SK-N-SH (cell line): ENCODE measurements around the gene REC114. TPM values are rescaled to one million over a fixed set of nuclear protein-coding genes. Genes with fewer than 3 reads are reported as not detected.

Experiments used
- CTCF ChIA-PET: fragments of 300-600, 350-600 bp; formaldehyde crosslinking; extraction: SDS; loops from one replicate; lab custom pipeline; 2021; lab: Yijun Ruan, JAX
- POLR2A ChIA-PET: fragments of 350-600 bp; sonication (Branson Sonifier 250); formaldehyde crosslinking; extraction: SDS; loops from one replicate; lab custom pipeline; 2020; ENCODE audit warnings: antibody characterized with exemption, inconsistent platforms; lab: Yijun Ruan, JAX
- DNase-seq: peaks from one replicate; pipeline ENCODE4 v3.0.0; 2012
- H2AFZ ChIP-seq: fragments of 200-600 bp; sonication (generic); 2 replicates; pipeline ENCODE4 v1.8.1; 2016; ENCODE audit warnings: antibody characterized with exemption, mild to moderate bottlenecking, low read depth
- H3F3A ChIP-seq: fragments of 200-600 bp; sonication (generic); replicated peaks from 2 replicates; pipeline ENCODE3; 2016; ENCODE audit warnings: antibody characterized with exemption, mild to moderate bottlenecking; ENCODE audit not compliant: insufficient read depth
- H3K27ac ChIP-seq, 2 experiments: fragments of 200-500 bp in 1 of 2; fragments of 200-600 bp in 1 of 2; sonication (Bioruptor generic) in 1 of 2; sonication (generic), shearing (Covaris generic) in 1 of 2; 2 replicates each; pipeline versions ENCODE4 v1.5.1 to v1.6.1; 2014 to 2016; ENCODE audit warnings: low read depth in 2 of 2, inconsistent platforms in 1 of 2, low read length in 1 of 2, mild to moderate bottlenecking in 1 of 2, mixed read lengths in 1 of 2
- H3K27me3 ChIP-seq: fragments of 200-600 bp; sonication (generic), shearing (Covaris generic); 2 replicates; pipeline ENCODE4 v1.6.1; 2016; ENCODE audit warnings: mixed run types; ENCODE audit not compliant: insufficient read depth
- H3K36me3 ChIP-seq, 2 experiments: fragments of 200-500 bp in 1 of 2; fragments of 200-600 bp in 1 of 2; sonication (Bioruptor generic) in 1 of 2; sonication (generic) in 1 of 2; replicated peaks in 1 of 2; 2 replicates each; pipeline versions ENCODE3 to v1.5.1; 2014 to 2016; ENCODE audit warnings: low read length in 1 of 2, mild to moderate bottlenecking in 1 of 2; ENCODE audit not compliant: insufficient read depth in 2 of 2, control insufficient read depth in 1 of 2
- H3K4me1 ChIP-seq, 2 experiments: fragments of 200-500 bp in 1 of 2; fragments of 200-600 bp in 1 of 2; sonication (Bioruptor generic) in 1 of 2; sonication (generic), shearing (Covaris generic) in 1 of 2; 2 replicates each; pipeline versions ENCODE4 v1.5.1 to v1.6.1; 2014 to 2016; ENCODE audit warnings: low read depth in 1 of 2, low read length in 1 of 2, mixed run types in 1 of 2; ENCODE audit not compliant: insufficient read depth in 2 of 2, control insufficient read depth in 1 of 2
- H3K4me2 ChIP-seq: fragments of 200-600 bp; sonication (generic), shearing (Covaris generic); 2 replicates; pipeline ENCODE4 v1.6.1; 2017; ENCODE audit warnings: mixed run types
- H3K4me3 ChIP-seq, 2 experiments: fragments of 200-500 bp in 1 of 2; fragments of 200-600 bp in 1 of 2; sonication (Bioruptor generic) in 1 of 2; sonication (generic), shearing (Covaris generic) in 1 of 2; 2 replicates each; pipeline versions ENCODE4 v1.5.1 to v1.8.1; 2014 to 2016; ENCODE audit warnings: low read depth in 2 of 2, inconsistent platforms in 1 of 2, low read length in 1 of 2, mild to moderate bottlenecking in 1 of 2, mixed read lengths in 1 of 2, moderate library complexity in 1 of 2
- H3K79me2 ChIP-seq: fragments of 200-600 bp; sonication (generic); 2 replicates; pipeline ENCODE4 v1.8.1; 2017; ENCODE audit warnings: mild to moderate bottlenecking; ENCODE audit not compliant: insufficient read depth
- H3K9ac ChIP-seq: fragments of 200-600 bp; sonication (generic); 2 replicates; pipeline ENCODE4 v1.6.1; 2017; ENCODE audit warnings: mixed run types
- H3K9me2 ChIP-seq: fragments of 200-600 bp; sonication (generic); 2 replicates; pipeline ENCODE4 v1.6.1; 2017; ENCODE audit warnings: mixed run types
- H3K9me3 ChIP-seq: fragments of 200-600 bp; sonication (generic); 2 replicates; pipeline ENCODE4 v1.6.1; 2017; ENCODE audit warnings: mixed run types, mild to moderate bottlenecking, moderate library complexity
- H4K20me1 ChIP-seq: fragments of 200-600 bp; sonication (generic); 2 replicates; pipeline ENCODE4 v1.6.1; 2017; ENCODE audit warnings: mild to moderate bottlenecking, mixed run types; ENCODE audit not compliant: insufficient read depth
- ELF1 ChIP-seq: IDR thresholded peaks from 2 replicates; pipeline ENCODE4 v1.4.0; 2012
- EZH2phosphoT487 ChIP-seq: fragments of 200-600 bp; sonication (generic); IDR thresholded peaks from 2 replicates; pipeline ENCODE4 v1.6.1; 2017; ENCODE audit warnings: low read depth, mixed run types, mild to moderate bottlenecking, antibody characterized with exemption, moderate library complexity, borderline replicate concordance
- FOSL2 ChIP-seq: IDR thresholded peaks from 2 replicates; pipeline ENCODE4 v1.4.0; 2012; ENCODE audit warnings: low read depth, mild to moderate bottlenecking, moderate library complexity, borderline replicate concordance
- FOXM1 ChIP-seq: IDR thresholded peaks from 2 replicates; pipeline ENCODE4 v1.4.0; 2012; ENCODE audit warnings: low read depth, mild to moderate bottlenecking
- GABPA ChIP-seq: IDR thresholded peaks from 2 replicates; pipeline ENCODE4 v1.4.0; 2012; ENCODE audit warnings: low read depth, mild to moderate bottlenecking
- MEF2A ChIP-seq: IDR thresholded peaks from 2 replicates; pipeline ENCODE4 v1.4.0; 2012; ENCODE audit warnings: low read depth, borderline replicate concordance
- NRF1 ChIP-seq: IDR thresholded peaks from 2 replicates; pipeline ENCODE4 v1.6.1; 2012; ENCODE audit warnings: low read depth, mild to moderate bottlenecking, low read length
- POLR2AphosphoS5 ChIP-seq: IDR thresholded peaks from 2 replicates; pipeline ENCODE4 v1.6.1; 2012; ENCODE audit warnings: low read depth, low read length
- RXRA ChIP-seq: IDR thresholded peaks from 2 replicates; pipeline ENCODE4 v1.4.0; 2012; ENCODE audit warnings: low read depth, mild to moderate bottlenecking, borderline replicate concordance
- SIN3A ChIP-seq: IDR thresholded peaks from 2 replicates; pipeline ENCODE4 v1.6.1; 2012; ENCODE audit warnings: low read depth, mild to moderate bottlenecking, low read length, moderate library complexity, borderline replicate concordance
- TAF1 ChIP-seq: IDR thresholded peaks from 2 replicates; pipeline ENCODE4 v1.6.1; 2012; ENCODE audit warnings: low read depth, mild to moderate bottlenecking, low read length, moderate library complexity, borderline replicate concordance
- TEAD4 ChIP-seq: IDR thresholded peaks from 2 replicates; pipeline ENCODE4 v1.4.0; 2012; ENCODE audit warnings: mild to moderate bottlenecking, borderline replicate concordance; ENCODE audit not compliant: insufficient read depth
- USF2 ChIP-seq: fragments of 150-350 bp; IDR thresholded peaks from 2 replicates; pipeline ENCODE4 v1.6.1; 2017; ENCODE audit warnings: antibody characterized with exemption, low read length, low read depth, borderline replicate concordance
- YY1 ChIP-seq: IDR thresholded peaks from 2 replicates; pipeline ENCODE4 v1.4.0; 2012; ENCODE audit warnings: low read depth, mild to moderate bottlenecking
- WGBS: methylation state at CpG from one replicate; pipeline ENCODE4 v1.1.6; 2017; ENCODE audit warnings: low lambda C conversion rate; 5-methylcytosine and 5-hydroxymethylcytosine counted together
- polyA plus RNA-seq, 3 experiments: library from polyadenylated mRNA; depleted of rRNA; stranded (reverse); fragments of >200 nt; gene quantifications; 2 replicates each; pipeline ENCODE4 v1.2.3, GENCODE V29; 2012

Gene REC114
- polyA plus RNA-seq, 1 of the 3 experiments (the other 2 are of a cell fraction): not detected

- POLR2A ChIA-PET: no interaction called here
- no peak overlapping the region for H3K27ac ChIP-seq
- H3K9me2 ChIP-seq: no peaks in the 10 kb centered on the region
- no peak overlapping the region for H3K4me2 ChIP-seq
- no peak overlapping the region for H3K4me3 ChIP-seq
- H3K9ac ChIP-seq: no peak overlapping the region
- H4K20me1 ChIP-seq: peaks cover 4% of the 10 kb centered on the region; the same call in 1 of the 2 replicates
- TF ChIP-seq YY1 (no peak), SIN3A (no peak), EZH2phosphoT487 (no peak), FOSL2 (no peak), TEAD4 (no peak), NRF1 (no peak), MEF2A (no peak), GABPA (no peak), USF2 (no peak), POLR2AphosphoS5 (no peak)
- no peak for DNase-seq
- H3K9me3 ChIP-seq: no peaks in the 10 kb centered on the region
- CTCF ChIA-PET: interaction anchor here (0.8 to 3.3 kb wide), 7 partner anchors 10 to 135 kb away, joined by 3 to 12 read pairs (median 5); no protein-coding TSS in a partner anchor
- H3K79me2 ChIP-seq: no peaks in the 10 kb centered on the region
- H3K36me3 ChIP-seq: peaks cover 50 to 64% of the 10 kb centered on the region in 2 experiments
- H3F3A ChIP-seq: no peaks in the 10 kb centered on the region
- WGBS: 93% methylated on average over 7 of the region's 7 CpGs
- H2AFZ ChIP-seq: no peak overlapping the region
- H3K4me1 ChIP-seq: peaks cover 0 to 4% of the 10 kb centered on the region in 2 experiments; a peak in 1 of 4 replicates
- H3K27me3 ChIP-seq: no peaks in the 10 kb centered on the region
These were observed 127.5 kb downstream of the REC114 start for GRCh38 chr15:73570355-73571032.

- POLR2A ChIA-PET: no interaction called here
- Histone ChIP-seq H3K27ac (no peak overlapping the region), H3K79me2 (no peaks in the 10 kb centered on the region), H3K9ac (no peak overlapping the region), H2AFZ (no peak overlapping the region), H4K20me1 (peaks cover 4% of the 10 kb centered on the region; the same call in 1 of the 2 replicates), H3K4me1 (peaks cover 0 to 2% of the 10 kb centered on the region in 2 experiments; a peak in 1 of 4 replicates), H3K9me3 (no peaks in the 10 kb centered on the region), H3K27me3 (no peaks in the 10 kb centered on the region), H3F3A (no peaks in the 10 kb centered on the region), H3K36me3 (peaks cover 54 to 58% of the 10 kb centered on the region in 2 experiments), H3K4me3 (no peak overlapping the region), H3K4me2 (no peak overlapping the region), H3K9me2 (no peaks in the 10 kb centered on the region)
- WGBS: 99% methylated on average over 5 of the region's 5 CpGs
- CTCF ChIA-PET: interaction anchor here (0.8 to 4.2 kb wide), 6 partner anchors 11 to 265 kb away, joined by 3 to 19 read pairs (median 6); no protein-coding TSS in a partner anchor
- no peak for TF ChIP-seq ELF1
- no peak for TF ChIP-seq USF2
- no peak for TF ChIP-seq FOXM1
- TF ChIP-seq POLR2AphosphoS5: no peak
- no peak for TF ChIP-seq EZH2phosphoT487
- no peak for TF ChIP-seq TAF1
- no peak for TF ChIP-seq RXRA
- DNase-seq: no peak
These were observed 128.4 kb downstream of the REC114 start for GRCh38 chr15:73571346-73571745.
